ENCODE measurements around the gene THAP7.

- no peak for TF ChIP-seq POLR2AphosphoS5 (IDR thresholded peaks at IDR 0.05; ENCODE audit: low read depth, low read length)
- no peak for TF ChIP-seq TAF1 (IDR thresholded peaks at IDR 0.05; ENCODE audit: borderline replicate concordance, insufficient read depth, low read length)
These were observed 16.2 kb downstream of the THAP7 start for GRCh38 chr22:20985720-20986119.

Measured in PFSK-1 (cell line).